Naive thymus-derived CD8-positive, alpha-beta T cell (primary cell): ENCODE data around the gene KDM2B. TPM values are rescaled to one million over a fixed set of nuclear protein-coding genes. Genes with fewer than 3 reads are reported as not detected.

ENCODE experiments used
- ATAC-seq, 2 donors: fragments of 150-1000 bp; cut with Tn5 transposase in 1 of 2; sonication (Bioruptor Pico), chemical (Tn5 transposase) in 1 of 2; 1 replicate in 1 of 2; 2 replicates in 1 of 2; pipeline ENCODE4 v1.10.0; 2021; ENCODE audit warnings: mild to moderate bottlenecking in 2 of 2, moderate library complexity in 2 of 2
- POLR2A ChIA-PET: fragments of 350-600 bp; sonication (Branson Sonifier 250); formaldehyde crosslinking; loops from one replicate; lab custom pipeline; 2021; ENCODE audit warnings: antibody characterized with exemption; lab: Charles Lee
- DNase-seq, 10 donors: peaks; one replicate each; pipeline versions ENCODE4 v3.0.0 to v3.0.0-alpha.2; 2020 to 2022
- H3K27ac Mint-ChIP-seq, 10 donors: one replicate each; pipeline ENCODE4 v1.8.0; 2020 to 2022; ENCODE audit warnings: mild to moderate bottlenecking in 10 of 10, mixed read lengths in 10 of 10, moderate library complexity in 4 of 10, inconsistent platforms in 1 of 10
- H3K27me3 Mint-ChIP-seq, 5 donors: one replicate each; pipeline ENCODE4 v1.8.0; 2021 to 2022; ENCODE audit warnings: mixed read lengths in 5 of 5
- H3K36me3 Mint-ChIP-seq, 3 donors: one replicate each; pipeline ENCODE4 v1.8.0; 2020 to 2022; ENCODE audit warnings: mixed read lengths in 3 of 3, mild to moderate bottlenecking in 2 of 3, inconsistent platforms in 1 of 3
- H3K4me1 Mint-ChIP-seq, 4 donors: one replicate each; pipeline ENCODE4 v1.8.0; 2021 to 2022; ENCODE audit warnings: mixed read lengths in 4 of 4
- H3K4me3 Mint-ChIP-seq, 10 donors: one replicate each; pipeline ENCODE4 v1.8.0; 2020 to 2022; ENCODE audit warnings: mild to moderate bottlenecking in 10 of 10, mixed read lengths in 10 of 10, moderate library complexity in 6 of 10, inconsistent platforms in 1 of 10
- H3K9me3 Mint-ChIP-seq, 9 donors: one replicate each; pipeline ENCODE4 v1.8.0; 2020 to 2022; ENCODE audit warnings: mixed read lengths in 9 of 9, mild to moderate bottlenecking in 3 of 9, inconsistent platforms in 1 of 9, moderate library complexity in 1 of 9
- polyA plus RNA-seq, 3 donors: library from polyadenylated mRNA; unstranded; fragments of 300-500 nt; fragmentation: Illumina TruSeq; gene quantifications; one replicate each; pipeline ENCODE4 v1.2.3, GENCODE V29; 2021
- total RNA-seq, 8 experiments: library from RNA in 2 of 8; stranded (reverse) in 2 of 8; gene quantifications; one replicate each; pipeline ENCODE4 v1.2.3 and lab custom pipeline; 2021 to 2026

Gene KDM2B
- total and polyA plus RNA-seq, 5 experiments from 2014 or later = 13.0 to 95.0 (median 19.4) TPM

GRCh38 chr12:121432740-121433480 is 147.9 kb downstream of the KDM2B start:
- Mint-ChIP-seq H3K9me3 (peaks cover 0 to 5% (median 0%) of the 10 kb centered on the region in 9 donors), H3K27me3 (no peaks in the 10 kb centered on the region), H3K4me1 (peaks cover 0 to 9% (median 2%) of the 10 kb centered on the region in 4 donors), H3K4me3 (no peak overlapping the region), H3K27ac (peak overlapping the region; percentile 24 to 90 (median 66)), H3K36me3 (peaks cover 14 to 97% (median 28%) of the 10 kb centered on the region in 3 donors)
- POLR2A ChIA-PET = interaction anchor here (0.8 kb wide), 1 partner anchor 10 kb away, joined by 3 read pairs; no protein-coding TSS in a partner anchor
- DNase-seq (no peak), ATAC-seq (no peak)

GRCh38 chr12:121430833-121431415 is 149.9 kb downstream of the KDM2B start:
- DNase-seq = no peak
- no peaks in the 10 kb centered on the region for H3K9me3 Mint-ChIP-seq
- H3K36me3 Mint-ChIP-seq = peaks cover 5 to 97% (median 18%) of the 10 kb centered on the region in 3 donors
- ATAC-seq = no peak
- H3K27ac Mint-ChIP-seq = peak overlapping the region in 6 of 10 donors; percentile 4 to 69 (median 42)
- POLR2A ChIA-PET = interaction anchor here (0.7 to 1.0 kb wide), 3 partner anchors 10 to 847 kb away, joined by 3 read pairs; no protein-coding TSS in a partner anchor
- no peak overlapping the region for H3K4me3 Mint-ChIP-seq
- no peaks in the 10 kb centered on the region for H3K27me3 Mint-ChIP-seq
- H3K4me1 Mint-ChIP-seq = peaks cover 0 to 6% (median 4%) of the 10 kb centered on the region in 4 donors

- H3K27ac Mint-ChIP-seq = peak overlapping the region in 4 of 10 donors; percentile 2 to 55 (median 14)
- no peak for DNase-seq
- H3K27me3 Mint-ChIP-seq = no peaks in the 10 kb centered on the region
- H3K4me1 Mint-ChIP-seq = peaks cover 0 to 14% (median 4%) of the 10 kb centered on the region in 4 donors
- no peak for ATAC-seq
- H3K9me3 Mint-ChIP-seq = no peaks in the 10 kb centered on the region
- POLR2A ChIA-PET = no interaction called here
- H3K36me3 Mint-ChIP-seq = peaks cover 5 to 99% (median 17%) of the 10 kb centered on the region in 3 donors
- no peak overlapping the region for H3K4me3 Mint-ChIP-seq
Observed at GRCh38 chr12:121428883-121429282, 151.9 kb downstream of the KDM2B start.

GRCh38 chr12:121427556-121428050 is 153.2 kb downstream of the KDM2B start:
- H3K27me3 Mint-ChIP-seq = no peaks in the 10 kb centered on the region
- H3K4me1 Mint-ChIP-seq = peaks cover 0 to 14% (median 4%) of the 10 kb centered on the region in 4 donors
- POLR2A ChIA-PET = no interaction called here
- H3K9me3 Mint-ChIP-seq = no peaks in the 10 kb centered on the region
- no peak overlapping the region for H3K4me3 Mint-ChIP-seq
- ATAC-seq (no peak), DNase-seq (no peak)
- H3K27ac Mint-ChIP-seq = peak overlapping the region in 5 of 10 donors; percentile 1 to 59 (median 14)
- peaks cover 5 to 99% (median 19%) of the 10 kb centered on the region in 3 donors for H3K36me3 Mint-ChIP-seq

- peaks cover 4 to 97% (median 22%) of the 10 kb centered on the region in 3 donors for H3K36me3 Mint-ChIP-seq
- no peak overlapping the region for H3K4me3 Mint-ChIP-seq
- POLR2A ChIA-PET = no interaction called here
- peak overlapping the region in 9 of 10 donors; percentile 5 to 63 (median 13) for H3K27ac Mint-ChIP-seq
- DNase-seq (no peak), ATAC-seq (no peak)
- H3K9me3 Mint-ChIP-seq = no peaks in the 10 kb centered on the region
- H3K4me1 Mint-ChIP-seq = peaks cover 6 to 14% (median 11%) of the 10 kb centered on the region in 4 donors
- H3K27me3 Mint-ChIP-seq = no peaks in the 10 kb centered on the region
Observed at GRCh38 chr12:121424624-121424975, 156.2 kb downstream of the KDM2B start.

GRCh38 chr12:121423682-121424623 is 156.9 kb downstream of the KDM2B start:
- Mint-ChIP-seq H3K4me1 (peaks cover 6 to 14% (median 11%) of the 10 kb centered on the region in 4 donors), H3K4me3 (no peak overlapping the region), H3K36me3 (peaks cover 0 to 97% (median 19%) of the 10 kb centered on the region in 3 donors), H3K9me3 (no peaks in the 10 kb centered on the region), H3K27me3 (no peaks in the 10 kb centered on the region), H3K27ac (peak overlapping the region in 8 of 10 donors; percentile 2 to 77 (median 47))
- POLR2A ChIA-PET = interaction anchor here (0.7 to 1.4 kb wide), 2 partner anchors 8 to 24 kb away, joined by 3 read pairs; partner anchors contain the start of gene RNF34
- DNase-seq = no peak
- ATAC-seq = no peak

- ATAC-seq (no peak), DNase-seq (no peak)
- H3K27ac Mint-ChIP-seq = peak overlapping the region in 4 of 10 donors; percentile 2 to 77 (median 50)
- no peaks in the 10 kb centered on the region for H3K9me3 Mint-ChIP-seq
- no peaks in the 10 kb centered on the region for H3K27me3 Mint-ChIP-seq
- POLR2A ChIA-PET = interaction anchor here (0.6 to 1.4 kb wide), 2 partner anchors 9 to 39 kb away, joined by 3 to 4 read pairs; no protein-coding TSS in a partner anchor
- peaks cover 6 to 14% (median 11%) of the 10 kb centered on the region in 4 donors for H3K4me1 Mint-ChIP-seq
- H3K36me3 Mint-ChIP-seq = peaks cover 0 to 97% (median 17%) of the 10 kb centered on the region in 3 donors
- no peak overlapping the region for H3K4me3 Mint-ChIP-seq
Observed at GRCh38 chr12:121423253-121423652, 157.6 kb downstream of the KDM2B start.

- no peaks in the 10 kb centered on the region for H3K9me3 Mint-ChIP-seq
Observed at GRCh38 chr12:121420109-121420508, 160.7 kb downstream of the KDM2B start.

GRCh38 chr12:121417847-121418246 is 163.0 kb downstream of the KDM2B start:
- POLR2A ChIA-PET = interaction anchor here (0.5 kb wide), 1 partner anchor 14 kb away, joined by 4 read pairs; no protein-coding TSS in a partner anchor
- peak overlapping the region in 2 of 10 donors; percentile 69 to 81 for H3K27ac Mint-ChIP-seq

More at GRCh38 chr12:121420109-121420508, 160.7 kb downstream of the KDM2B start:
- Mint-ChIP-seq H3K36me3 (peaks cover 0 to 94% (median 24%) of the 10 kb centered on the region in 3 donors), H3K27ac (peak overlapping the region in 8 of 10 donors; percentile 1 to 77 (median 46)), H3K4me1 (peaks cover 11 to 26% (median 16%) of the 10 kb centered on the region in 4 donors), H3K27me3 (no peaks in the 10 kb centered on the region), H3K4me3 (no peak overlapping the region)
- POLR2A ChIA-PET = no interaction called here
- DNase-seq (no peak), ATAC-seq (no peak)

GRCh38 chr12:121413917-121414316 is 166.9 kb downstream of the KDM2B start:
- no peak for DNase-seq
- peak overlapping the region in 1 of 10 donors; percentile 4 for H3K4me3 Mint-ChIP-seq
- POLR2A ChIA-PET = interaction anchor here (0.6 to 0.7 kb wide), 2 partner anchors 82 to 269 kb away, joined by 3 read pairs; no protein-coding TSS in a partner anchor

More at GRCh38 chr12:121417847-121418246, 163.0 kb downstream of the KDM2B start:
- no peaks in the 10 kb centered on the region for H3K9me3 Mint-ChIP-seq
- no peak overlapping the region for H3K4me3 Mint-ChIP-seq
- peaks cover 11 to 29% (median 15%) of the 10 kb centered on the region in 4 donors for H3K4me1 Mint-ChIP-seq
- DNase-seq (no peak), ATAC-seq (no peak)
- peaks cover 0 to 91% (median 17%) of the 10 kb centered on the region in 3 donors for H3K36me3 Mint-ChIP-seq
- no peaks in the 10 kb centered on the region for H3K27me3 Mint-ChIP-seq

GRCh38 chr12:121405211-121405610 is 175.6 kb downstream of the KDM2B start:
- Mint-ChIP-seq H3K4me1 (peaks cover 22 to 50% (median 40%) of the 10 kb centered on the region in 4 donors), H3K9me3 (no peaks in the 10 kb centered on the region), H3K4me3 (no peak overlapping the region), H3K27me3 (no peaks in the 10 kb centered on the region), H3K27ac (peak overlapping the region in 1 of 10 donors; percentile 23), H3K36me3 (peaks cover 0 to 62% (median 9%) of the 10 kb centered on the region in 3 donors)
- POLR2A ChIA-PET = no interaction called here
- ATAC-seq (no peak), DNase-seq (no peak)

More at GRCh38 chr12:121413917-121414316, 166.9 kb downstream of the KDM2B start:
- H3K36me3 Mint-ChIP-seq = peaks cover 0 to 77% (median 7%) of the 10 kb centered on the region in 3 donors
- no peak for ATAC-seq
- no peak overlapping the region for H3K27ac Mint-ChIP-seq
- no peaks in the 10 kb centered on the region for H3K27me3 Mint-ChIP-seq
- no peaks in the 10 kb centered on the region for H3K9me3 Mint-ChIP-seq
- peaks cover 6 to 33% (median 17%) of the 10 kb centered on the region in 4 donors for H3K4me1 Mint-ChIP-seq
